GM13976 (cell line): Measurements from ENCODE around the gene PLK5.

ENCODE experiments used
- DNase-seq: peaks from one replicate; pipeline ENCODE4 v3.0.0; 2012; ENCODE audit warnings: low spot score
- CTCF ChIP-seq: IDR thresholded peaks from 2 replicates; pipeline ENCODE4 v1.5.1; 2012; ENCODE audit warnings: borderline replicate concordance, mild to moderate bottlenecking; ENCODE audit not compliant: insufficient read depth; ENCODE audit errors: extremely low read depth, missing control alignments, control extremely low read depth
- in situ Hi-C: fragments of 300-500 bp; cut with MboI; formaldehyde crosslinking; loops from one replicate; pipeline ENCODE4 v1.12.0; 2022; ENCODE audit warnings: low sequenced_read_pairs, mixed read lengths, inconsistent platforms; ENCODE audit not compliant: unreplicated experiment

The PLK5 gene

GRCh38 chr19:1582201-1582600 is 58.3 kb downstream of the PLK5 start:
- DNase-seq, result no peak
- in situ Hi-C loops, result no loop called here
- no peak for TF ChIP-seq CTCF

DNA sequence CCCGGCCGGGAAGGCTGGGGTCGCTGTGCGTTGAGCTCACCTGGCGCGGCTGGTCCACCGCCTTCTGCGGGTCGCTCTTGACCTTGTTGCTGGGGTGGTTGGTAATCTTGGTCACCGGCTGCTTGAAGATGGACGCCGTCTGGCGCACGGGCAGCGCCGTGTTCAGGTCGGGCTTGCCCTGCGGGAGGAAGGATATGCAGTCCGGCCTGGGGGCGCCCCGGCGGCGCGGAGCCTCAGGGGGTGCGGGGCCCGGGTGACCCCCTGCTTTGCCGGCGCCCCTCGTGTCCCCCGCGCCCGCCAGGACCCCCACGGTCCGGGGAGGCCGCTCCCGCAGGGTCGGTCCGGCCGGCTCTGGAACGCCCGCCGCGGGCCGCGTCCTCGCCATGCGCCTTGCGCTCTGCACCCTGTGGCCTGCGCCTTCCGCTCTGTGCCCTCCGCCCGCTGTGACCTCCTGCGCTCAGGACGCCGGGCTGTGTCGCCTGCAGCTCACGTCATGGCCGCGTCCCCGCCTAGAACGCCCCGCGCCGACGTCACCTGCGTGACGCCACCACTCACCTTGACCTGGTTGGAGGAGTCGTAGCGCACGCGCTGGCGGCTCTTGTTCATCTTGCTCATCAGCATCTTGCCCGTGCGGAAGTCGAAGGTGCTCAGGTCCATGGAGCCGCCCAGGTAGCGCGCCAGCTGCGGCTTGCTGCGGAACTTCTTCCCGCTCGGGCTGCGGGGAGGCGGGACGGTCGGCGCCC is 60.8 kb downstream of the PLK5 start:
- DNase-seq, result no peak
- TF ChIP-seq CTCF, result no peak
- in situ Hi-C loops, result no loop called here

- TF ChIP-seq CTCF, result no peak
- in situ Hi-C loops, result no loop called here
- no peak for DNase-seq
These were observed 61.3 kb downstream of the PLK5 start for GRCh38 chr19:1585243-1585580.
